ENCODE results near the gene EYA2. TPM values are rescaled to one million over a fixed set of nuclear protein-coding genes. Genes with fewer than 3 reads are reported as not detected.

The EYA2 gene
- total RNA-seq, 4 donors from 2014 or later: 9.9 to 20.1 (median 13.8) TPM

DNA sequence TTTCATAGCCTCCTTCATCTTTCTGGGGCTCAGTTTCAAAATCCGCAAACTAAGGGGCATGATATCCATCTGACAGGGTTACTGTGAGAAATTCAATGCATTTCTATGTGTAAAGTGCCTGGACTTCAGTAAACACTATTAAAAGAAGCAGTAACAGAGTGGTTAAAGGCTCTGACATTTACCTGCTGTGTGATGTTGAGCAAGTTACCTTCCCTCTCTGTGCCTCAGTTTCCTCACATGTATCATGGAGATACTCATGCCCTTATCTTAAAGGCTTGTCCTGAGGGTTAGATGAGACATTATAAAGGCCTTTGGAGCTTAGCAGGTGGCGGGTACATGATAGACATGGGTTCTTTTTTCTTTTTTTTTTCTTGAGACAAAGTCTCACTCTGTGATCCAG lies 46.8 kb downstream of the EYA2 start:
- Histone ChIP-seq H3K4me1 (peaks cover 49 to 59% of the 10 kb centered on the region in 2 donors), H3K27me3 (no peaks in the 10 kb centered on the region), H3K27ac (no peak overlapping the region), H3K9me3 (no peaks in the 10 kb centered on the region), H3K36me3 (no peaks in the 10 kb centered on the region), H3K4me3 (replicated peaks in 1 of 3) (no peak overlapping the region)
- WGBS, 2 donors: 86 to 90% methylated on average over 2 of the region's 2 CpGs
- intact Hi-C loops (cut with DNase I): no loop called here
- DNase-seq: no peak
- TF ChIP-seq, protein P1, sequence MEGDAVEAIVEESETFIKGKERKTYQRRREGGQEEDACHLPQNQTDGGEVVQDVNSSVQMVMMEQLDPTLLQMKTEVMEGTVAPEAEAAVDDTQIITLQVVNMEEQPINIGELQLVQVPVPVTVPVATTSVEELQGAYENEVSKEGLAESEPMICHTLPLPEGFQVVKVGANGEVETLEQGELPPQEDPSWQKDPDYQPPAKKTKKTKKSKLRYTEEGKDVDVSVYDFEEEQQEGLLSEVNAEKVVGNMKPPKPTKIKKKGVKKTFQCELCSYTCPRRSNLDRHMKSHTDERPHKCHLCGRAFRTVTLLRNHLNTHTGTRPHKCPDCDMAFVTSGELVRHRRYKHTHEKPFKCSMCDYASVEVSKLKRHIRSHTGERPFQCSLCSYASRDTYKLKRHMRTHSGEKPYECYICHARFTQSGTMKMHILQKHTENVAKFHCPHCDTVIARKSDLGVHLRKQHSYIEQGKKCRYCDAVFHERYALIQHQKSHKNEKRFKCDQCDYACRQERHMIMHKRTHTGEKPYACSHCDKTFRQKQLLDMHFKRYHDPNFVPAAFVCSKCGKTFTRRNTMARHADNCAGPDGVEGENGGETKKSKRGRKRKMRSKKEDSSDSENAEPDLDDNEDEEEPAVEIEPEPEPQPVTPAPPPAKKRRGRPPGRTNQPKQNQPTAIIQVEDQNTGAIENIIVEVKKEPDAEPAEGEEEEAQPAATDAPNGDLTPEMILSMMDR (IDR thresholded peaks at IDR 0.05): no peak
- TF ChIP-seq POLR2A (IDR thresholded peaks at IDR 0.05): no peak

DNA sequence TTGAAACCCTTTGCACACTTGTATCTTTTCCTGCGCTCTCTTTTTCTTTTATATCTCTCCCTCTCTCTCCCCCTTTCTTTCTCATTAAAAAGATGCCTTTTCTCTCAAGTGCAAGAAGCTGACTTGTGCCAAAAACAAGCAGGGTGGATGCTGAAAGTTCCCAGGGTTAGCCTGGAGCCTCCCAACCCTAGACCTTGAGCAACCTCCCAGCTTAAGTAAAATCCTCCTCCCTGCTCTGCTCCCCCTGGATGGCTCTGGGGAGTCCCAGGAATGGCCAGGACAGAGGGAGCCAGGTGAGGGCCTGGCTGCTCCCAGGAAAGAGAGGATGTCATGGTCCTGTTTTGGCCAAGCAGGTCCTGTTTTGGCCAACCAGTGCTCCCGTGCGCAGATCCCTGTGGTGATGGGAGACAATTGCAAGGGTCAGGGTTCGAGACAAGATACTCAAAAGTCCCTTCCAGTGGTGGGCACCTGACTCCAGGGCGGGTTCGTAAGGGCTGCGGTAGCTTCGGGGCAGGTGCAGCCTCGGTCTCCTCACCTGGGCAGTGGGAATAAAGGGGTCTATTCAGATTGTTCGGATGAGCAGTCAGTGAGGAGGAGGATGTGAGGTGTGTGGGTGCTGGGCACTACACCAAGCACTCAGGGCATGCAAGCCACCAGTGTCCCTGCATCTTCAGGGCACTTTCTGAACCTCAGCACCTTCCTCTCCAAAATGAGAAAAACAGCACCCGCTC lies 49.4 kb downstream of the EYA2 start:
- 87 to 93% methylated on average over 11 of the region's 11 CpGs for WGBS, 2 donors
- no peak overlapping the region for H3K4me3 ChIP-seq (replicated peaks in 1 of 3)
- no peak for DNase-seq
- H3K27me3 ChIP-seq: no peaks in the 10 kb centered on the region
- H3K27ac ChIP-seq: peak overlapping the region; percentile 48 to 83 (median 69)
- intact Hi-C loops (cut with DNase I): no loop called here
- no peak for TF ChIP-seq POLR2A (IDR thresholded peaks at IDR 0.05)
- TF ChIP-seq, protein P1 (IDR thresholded peaks at IDR 0.05): no peak
- H3K9me3 ChIP-seq: no peaks in the 10 kb centered on the region
- peaks cover 32 to 47% of the 10 kb centered on the region in 2 donors for H3K4me1 ChIP-seq
- H3K36me3 ChIP-seq: no peaks in the 10 kb centered on the region

DNA sequence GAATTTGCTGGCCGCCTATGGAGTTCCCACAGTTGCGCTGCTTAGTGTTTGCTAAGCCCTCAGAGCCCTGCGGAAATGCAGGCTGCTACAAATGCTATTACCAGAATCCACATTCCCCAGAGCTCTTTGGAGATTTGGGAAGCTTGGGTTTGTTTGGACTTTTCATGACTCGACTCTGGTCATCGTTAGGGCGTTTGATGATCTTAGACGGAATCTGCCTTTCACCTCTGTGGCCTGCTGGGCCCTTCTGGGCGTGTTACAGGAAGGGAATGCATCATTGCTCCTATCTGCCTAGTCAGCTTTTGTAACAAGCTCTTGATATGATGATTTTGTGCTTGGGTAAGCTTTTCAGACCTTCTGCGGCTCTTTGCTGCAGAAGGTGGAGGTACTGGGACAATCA lies 50.8 kb downstream of the EYA2 start:
- H3K27ac ChIP-seq: peak overlapping the region; percentile 69 to 83 (median 71)
- no peak overlapping the region for H3K4me3 ChIP-seq (replicated peaks in 1 of 3)
- H3K27me3 ChIP-seq: no peaks in the 10 kb centered on the region
- H3K9me3 ChIP-seq: no peaks in the 10 kb centered on the region
- 32 to 42% methylated on average over 8 to 9 of the region's 9 CpGs for WGBS, 2 donors
- no peaks in the 10 kb centered on the region for H3K36me3 ChIP-seq
- intact Hi-C loops (cut with DNase I): no loop called here
- peak; percentile 67 to 72 for DNase-seq
- TF ChIP-seq, protein P1 (IDR thresholded peaks at IDR 0.05): no peak
- peak in 1 of 2 donors; percentile 29 for TF ChIP-seq POLR2A (IDR thresholded peaks at IDR 0.05)
- H3K4me1 ChIP-seq: peaks cover 23 to 42% of the 10 kb centered on the region in 2 donors

DNA sequence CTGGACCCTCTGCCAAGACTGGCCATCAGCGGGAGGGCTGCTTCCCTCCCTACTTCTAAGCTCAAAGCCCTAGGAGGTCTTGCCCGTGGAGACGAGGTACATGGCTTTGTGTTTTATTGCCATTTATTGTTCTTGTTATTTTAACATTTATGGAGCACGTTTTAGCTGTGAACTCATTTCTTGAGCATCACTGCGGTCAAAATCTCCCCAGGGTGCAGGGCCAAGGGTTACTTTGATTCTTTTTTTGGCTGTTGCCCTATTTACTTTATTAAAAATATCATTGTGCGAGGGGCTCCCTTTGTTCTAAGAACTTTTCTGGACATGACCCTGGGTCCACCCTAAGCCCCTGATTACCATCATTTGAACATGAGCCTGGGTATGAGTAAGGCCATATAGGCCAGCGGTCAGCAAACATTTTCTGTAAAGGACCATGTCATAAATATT lies 51.6 kb downstream of the EYA2 start:
- Histone ChIP-seq H3K4me1 (peaks cover 23 to 42% of the 10 kb centered on the region in 2 donors), H3K27me3 (no peaks in the 10 kb centered on the region), H3K4me3 (replicated peaks in 1 of 3) (no peak overlapping the region), H3K36me3 (no peaks in the 10 kb centered on the region), H3K27ac (peak overlapping the region; percentile 69 to 83 (median 71)), H3K9me3 (no peaks in the 10 kb centered on the region)
- TF ChIP-seq POLR2A (IDR thresholded peaks at IDR 0.05): no peak
- TF ChIP-seq, protein P1 (IDR thresholded peaks at IDR 0.05): no peak
- intact Hi-C loops (cut with DNase I): no loop called here
- WGBS, 2 donors: 65 to 69% methylated on average over 7 of the region's 7 CpGs
- no peak for DNase-seq

DNA sequence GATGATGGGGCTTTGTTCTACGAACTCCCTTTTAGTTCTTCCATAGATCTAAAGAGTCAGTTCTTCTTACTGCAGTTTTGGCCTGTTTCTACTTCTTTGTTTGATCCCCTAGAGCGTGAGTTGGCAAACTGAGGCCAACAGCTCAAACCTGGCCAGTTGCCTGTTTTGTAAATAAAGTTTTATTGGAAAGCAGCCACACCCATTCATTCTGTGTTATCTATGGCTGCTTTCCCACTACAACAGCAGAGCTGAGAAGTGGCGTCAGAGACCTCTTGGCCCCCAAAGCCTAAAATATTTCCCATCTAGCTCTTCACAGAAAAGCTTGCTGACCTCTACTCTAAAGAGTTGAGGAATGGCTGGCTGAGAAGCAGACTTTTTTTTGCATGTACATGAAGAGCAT lies 52.2 kb downstream of the EYA2 start:
- intact Hi-C loops (cut with DNase I): no loop called here
- H3K27ac ChIP-seq: peak overlapping the region; percentile 5 to 83 (median 69)
- no peaks in the 10 kb centered on the region for H3K9me3 ChIP-seq
- H3K4me3 ChIP-seq (replicated peaks in 1 of 3): no peak overlapping the region
- 80 to 83% methylated on average over 3 of the region's 3 CpGs for WGBS, 2 donors
- no peak for TF ChIP-seq POLR2A (IDR thresholded peaks at IDR 0.05)
- TF ChIP-seq, protein P1 (IDR thresholded peaks at IDR 0.05): no peak
- no peaks in the 10 kb centered on the region for H3K27me3 ChIP-seq
- DNase-seq: no peak
- peaks cover 23 to 42% of the 10 kb centered on the region in 2 donors for H3K4me1 ChIP-seq
- H3K36me3 ChIP-seq: no peaks in the 10 kb centered on the region
